HUES64 (cell line): Measurements from ENCODE around the gene TRIM3.

Experiments used
- H3K27ac ChIP-seq: 2 replicates; pipeline ENCODE4 v1.7.0; 2013; ENCODE audit warnings: low read depth, low read length, inconsistent platforms
- H3K27me3 ChIP-seq: 2 replicates; pipeline ENCODE4 v1.6.1; 2013; ENCODE audit warnings: mild to moderate bottlenecking, low read length; ENCODE audit not compliant: insufficient read depth
- H3K36me3 ChIP-seq: 2 replicates; pipeline ENCODE4 v1.6.1; 2013; ENCODE audit warnings: mild to moderate bottlenecking, low read length; ENCODE audit not compliant: insufficient read depth
- H3K4me1 ChIP-seq: 2 replicates; pipeline ENCODE4 v1.6.1; 2013; ENCODE audit warnings: mild to moderate bottlenecking, low read length, moderate library complexity; ENCODE audit not compliant: insufficient read depth
- H3K4me3 ChIP-seq: 2 replicates; pipeline ENCODE4 v1.5.1; 2013; ENCODE audit warnings: mild to moderate bottlenecking, low read length, moderate library complexity
- H3K9ac ChIP-seq: 2 replicates; pipeline ENCODE4 v1.6.1; 2013; ENCODE audit warnings: mild to moderate bottlenecking, low read depth, low read length
- H3K9me3 ChIP-seq: 2 replicates; pipeline ENCODE4 v1.6.1; 2013; ENCODE audit warnings: low read depth, low read length; ENCODE audit not compliant: insufficient read depth
- WGBS: fragments of 150-250, 120-280 bp; methylation state at CpG from one replicate; pipeline ENCODE4 v1.1.7; 2013; ENCODE audit warnings: missing lambda C conversion rate; 5-methylcytosine and 5-hydroxymethylcytosine counted together

The TRIM3 gene

GRCh38 chr11:6411594-6412031, 62.1 kb downstream of the TRIM3 start:
- no peaks in the 10 kb centered on the region for H3K4me1 ChIP-seq
- 92% methylated on average over 10 of the region's 10 CpGs for WGBS
- H3K4me3 ChIP-seq = no peak overlapping the region
- H3K27me3 ChIP-seq = no peaks in the 10 kb centered on the region
- no peaks in the 10 kb centered on the region for H3K9me3 ChIP-seq
- H3K27ac ChIP-seq = no peak overlapping the region
- no peak overlapping the region for H3K9ac ChIP-seq
- no peaks in the 10 kb centered on the region for H3K36me3 ChIP-seq

GRCh38 chr11:6410695-6411430, 62.9 kb downstream of the TRIM3 start:
- Histone ChIP-seq H3K27me3 (no peaks in the 10 kb centered on the region), H3K9ac (no peak overlapping the region), H3K4me1 (no peaks in the 10 kb centered on the region), H3K36me3 (no peaks in the 10 kb centered on the region), H3K9me3 (no peaks in the 10 kb centered on the region), H3K27ac (no peak overlapping the region), H3K4me3 (no peak overlapping the region)
- 94% methylated on average over 23 of the region's 23 CpGs for WGBS

GRCh38 chr11:6406370-6406769, 67.4 kb downstream of the TRIM3 start:
- no peaks in the 10 kb centered on the region for H3K27me3 ChIP-seq
- no peak overlapping the region for H3K9ac ChIP-seq
- H3K4me3 ChIP-seq = no peak overlapping the region
- no peaks in the 10 kb centered on the region for H3K36me3 ChIP-seq
- H3K27ac ChIP-seq = no peak overlapping the region
- peaks cover 5% of the 10 kb centered on the region; the same call in 1 of the 2 replicates for H3K4me1 ChIP-seq
- 80% methylated on average over 2 of the region's 2 CpGs for WGBS
- no peaks in the 10 kb centered on the region for H3K9me3 ChIP-seq

GRCh38 chr11:6405846-6406245, 67.9 kb downstream of the TRIM3 start:
- Histone ChIP-seq H3K9me3 (no peaks in the 10 kb centered on the region), H3K4me1 (peaks cover 5% of the 10 kb centered on the region; the same call in 1 of the 2 replicates), H3K36me3 (no peaks in the 10 kb centered on the region), H3K27me3 (no peaks in the 10 kb centered on the region), H3K4me3 (no peak overlapping the region), H3K27ac (no peak overlapping the region), H3K9ac (no peak overlapping the region)
- 94% methylated on average over 6 of the region's 6 CpGs for WGBS

GRCh38 chr11:6405052-6405667, 68.6 kb downstream of the TRIM3 start:
- Histone ChIP-seq H3K27ac (no peak overlapping the region), H3K27me3 (no peaks in the 10 kb centered on the region), H3K4me3 (no peak overlapping the region), H3K36me3 (no peaks in the 10 kb centered on the region), H3K9ac (no peak overlapping the region), H3K9me3 (no peaks in the 10 kb centered on the region), H3K4me1 (peaks cover 5% of the 10 kb centered on the region; the same call in 1 of the 2 replicates)
- WGBS = 44% methylated on average over 13 of the region's 13 CpGs

- Histone ChIP-seq H3K27me3 (no peaks in the 10 kb centered on the region), H3K4me3 (no peak overlapping the region), H3K36me3 (no peaks in the 10 kb centered on the region), H3K9ac (no peak overlapping the region), H3K9me3 (no peaks in the 10 kb centered on the region), H3K27ac (no peak overlapping the region), H3K4me1 (peaks cover 5% of the 10 kb centered on the region; the same call in 1 of the 2 replicates)
- 66% methylated on average over 16 of the region's 16 CpGs for WGBS
These were observed 69.2 kb downstream of the TRIM3 start for GRCh38 chr11:6404342-6405051.

- peaks cover 5% of the 10 kb centered on the region; the same call in 1 of the 2 replicates for H3K4me1 ChIP-seq
- H3K9me3 ChIP-seq = no peaks in the 10 kb centered on the region
- no peak overlapping the region for H3K4me3 ChIP-seq
- H3K9ac ChIP-seq = no peak overlapping the region
- no peaks in the 10 kb centered on the region for H3K36me3 ChIP-seq
- no peaks in the 10 kb centered on the region for H3K27me3 ChIP-seq
- WGBS = 94% methylated on average over 8 of the region's 8 CpGs
- no peak overlapping the region for H3K27ac ChIP-seq
These were observed 70.2 kb downstream of the TRIM3 start for GRCh38 chr11:6403539-6403938.

- Histone ChIP-seq H3K27ac (no peak overlapping the region), H3K27me3 (no peaks in the 10 kb centered on the region), H3K4me3 (no peak overlapping the region), H3K9me3 (no peaks in the 10 kb centered on the region), H3K4me1 (peaks cover 5% of the 10 kb centered on the region; the same call in 1 of the 2 replicates), H3K36me3 (no peaks in the 10 kb centered on the region), H3K9ac (no peak overlapping the region)
- WGBS = 94% methylated on average over 7 of the region's 7 CpGs
These were observed 71.2 kb downstream of the TRIM3 start for GRCh38 chr11:6402561-6402981.

- peaks cover 5% of the 10 kb centered on the region; the same call in 1 of the 2 replicates for H3K4me1 ChIP-seq
These were observed 71.7 kb downstream of the TRIM3 start for GRCh38 chr11:6402061-6402470.

GRCh38 chr11:6401464-6401863, 72.3 kb downstream of the TRIM3 start:
- no peak overlapping the region for H3K4me3 ChIP-seq
- peaks cover 5% of the 10 kb centered on the region; the same call in 1 of the 2 replicates for H3K4me1 ChIP-seq
- H3K27ac ChIP-seq = no peak overlapping the region
- H3K36me3 ChIP-seq = no peaks in the 10 kb centered on the region
- WGBS = 90% methylated on average over 7 of the region's 7 CpGs
- H3K9ac ChIP-seq = no peak overlapping the region
- no peaks in the 10 kb centered on the region for H3K27me3 ChIP-seq
- no peaks in the 10 kb centered on the region for H3K9me3 ChIP-seq

More at GRCh38 chr11:6402061-6402470, 71.7 kb downstream of the TRIM3 start:
- no peak overlapping the region for H3K27ac ChIP-seq
- no peak overlapping the region for H3K9ac ChIP-seq
- no peaks in the 10 kb centered on the region for H3K36me3 ChIP-seq
- WGBS = 89% methylated on average over 12 of the region's 12 CpGs
- no peaks in the 10 kb centered on the region for H3K27me3 ChIP-seq
- H3K9me3 ChIP-seq = no peaks in the 10 kb centered on the region
- no peak overlapping the region for H3K4me3 ChIP-seq
